Fibroblast of lung (primary cell): ENCODE data around the gene AGO3.

Source experiments
- EZH2 ChIP-seq: IDR thresholded peaks from 2 replicates; pipeline ENCODE4 v1.5.1; 2012; ENCODE audit warnings: low read length, control low read depth, mild to moderate bottlenecking; ENCODE audit errors: missing control alignments
- TF ChIP-seq, protein P1 (sequence below), 2 donors: IDR thresholded peaks in 1 of 2; conservative IDR thresholded peaks in 1 of 2; 1 replicate in 1 of 2; 2 replicates in 1 of 2; pipeline ENCODE4 v1.5.1; 2011 to 2012; ENCODE audit warnings: low read length in 2 of 2, control low read depth in 1 of 2, inconsistent platforms in 1 of 2, low read depth in 1 of 2, mild to moderate bottlenecking in 1 of 2

- TF ChIP-seq, protein P1, sequence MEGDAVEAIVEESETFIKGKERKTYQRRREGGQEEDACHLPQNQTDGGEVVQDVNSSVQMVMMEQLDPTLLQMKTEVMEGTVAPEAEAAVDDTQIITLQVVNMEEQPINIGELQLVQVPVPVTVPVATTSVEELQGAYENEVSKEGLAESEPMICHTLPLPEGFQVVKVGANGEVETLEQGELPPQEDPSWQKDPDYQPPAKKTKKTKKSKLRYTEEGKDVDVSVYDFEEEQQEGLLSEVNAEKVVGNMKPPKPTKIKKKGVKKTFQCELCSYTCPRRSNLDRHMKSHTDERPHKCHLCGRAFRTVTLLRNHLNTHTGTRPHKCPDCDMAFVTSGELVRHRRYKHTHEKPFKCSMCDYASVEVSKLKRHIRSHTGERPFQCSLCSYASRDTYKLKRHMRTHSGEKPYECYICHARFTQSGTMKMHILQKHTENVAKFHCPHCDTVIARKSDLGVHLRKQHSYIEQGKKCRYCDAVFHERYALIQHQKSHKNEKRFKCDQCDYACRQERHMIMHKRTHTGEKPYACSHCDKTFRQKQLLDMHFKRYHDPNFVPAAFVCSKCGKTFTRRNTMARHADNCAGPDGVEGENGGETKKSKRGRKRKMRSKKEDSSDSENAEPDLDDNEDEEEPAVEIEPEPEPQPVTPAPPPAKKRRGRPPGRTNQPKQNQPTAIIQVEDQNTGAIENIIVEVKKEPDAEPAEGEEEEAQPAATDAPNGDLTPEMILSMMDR (conservative IDR thresholded peaks at IDR 0.05 in 1 of 2, IDR thresholded peaks at IDR 0.05 in 1 of 2; ENCODE audit: low read depth in 1 of 2, low read length in 2 of 2) = peak; percentile 85 to 91
- no peak for TF ChIP-seq EZH2
These were observed 157.9 kb downstream of the AGO3 start, which contains the start of gene ADPRS for GRCh38 chr1:36088577-36089392.
